Suprapubic skin (tissue), 4 donors: ENCODE results near the gene METTL16. TPM values are rescaled to one million over a fixed set of nuclear protein-coding genes. Genes with fewer than 3 reads are reported as not detected.

Source experiments
- DNase-seq, 2 donors: peaks; one replicate each; pipeline ENCODE4 v3.0.0-alpha.2; 2019; ENCODE audit warnings: low spot score in 2 of 2
- H3K27ac ChIP-seq: fragments of 200-600 bp; sonication (generic); one replicate; pipeline ENCODE4 v1.5.1; 2019
- H3K27me3 ChIP-seq: fragments of 200-600 bp; sonication (generic); one replicate; pipeline ENCODE4 v1.5.1; 2019
- H3K36me3 ChIP-seq: fragments of 200-600 bp; sonication (generic); one replicate; pipeline ENCODE4 v1.5.1; 2019
- H3K4me1 ChIP-seq: fragments of 200-600 bp; sonication (generic); one replicate; pipeline ENCODE4 v1.5.1; 2019
- H3K4me3 ChIP-seq: fragments of 200-600 bp; sonication (generic); one replicate; pipeline ENCODE4 v1.5.1; 2019; ENCODE audit warnings: mild to moderate bottlenecking
- H3K9me3 ChIP-seq: fragments of 200-600 bp; sonication (generic); one replicate; pipeline ENCODE4 v1.5.1; 2019
- EP300 ChIP-seq: sonication (generic); formaldehyde crosslinking; IDR thresholded peaks from one replicate; pipeline ENCODE4 v1.6.1; 2017; ENCODE audit warnings: antibody characterized with exemption
- POLR2A ChIP-seq, 2 donors: fragments of 450-650 bp; IDR thresholded peaks; one replicate each; pipeline ENCODE4 v1.6.1; 2017; ENCODE audit warnings: antibody characterized with exemption in 2 of 2, mild to moderate bottlenecking in 2 of 2, moderate library complexity in 2 of 2
- POLR2AphosphoS5 ChIP-seq, 3 donors: sonication (generic); formaldehyde crosslinking; IDR thresholded peaks; one replicate each; pipeline ENCODE4 v1.6.1; 2017; ENCODE audit warnings: antibody characterized with exemption in 3 of 3
- WGBS: methylation state at CpG from one replicate; pipeline ENCODE4 v1.1.5; 2018; 5-methylcytosine and 5-hydroxymethylcytosine counted together
- total RNA-seq, 4 donors: library from RNA; depleted of rRNA; stranded (reverse); fragments of >200 nt; gene quantifications; one replicate each; pipeline ENCODE4 v1.1.0, GENCODE V29; 2016
- TF ChIP-seq, protein P1 (sequence below), 2 donors: fragments of 200-600 bp in 1 of 2; fragments of 450-650 bp in 1 of 2; sonication (generic) in 1 of 2; IDR thresholded peaks; one replicate each; pipeline ENCODE4 v1.5.1; 2016 to 2019; ENCODE audit warnings: antibody characterized with exemption in 2 of 2, mild to moderate bottlenecking in 1 of 2, moderate library complexity in 1 of 2

METTL16 gene
- total RNA-seq, 4 donors from 2014 or later: 30.8 to 53.3 (median 35.9) TPM

DNA sequence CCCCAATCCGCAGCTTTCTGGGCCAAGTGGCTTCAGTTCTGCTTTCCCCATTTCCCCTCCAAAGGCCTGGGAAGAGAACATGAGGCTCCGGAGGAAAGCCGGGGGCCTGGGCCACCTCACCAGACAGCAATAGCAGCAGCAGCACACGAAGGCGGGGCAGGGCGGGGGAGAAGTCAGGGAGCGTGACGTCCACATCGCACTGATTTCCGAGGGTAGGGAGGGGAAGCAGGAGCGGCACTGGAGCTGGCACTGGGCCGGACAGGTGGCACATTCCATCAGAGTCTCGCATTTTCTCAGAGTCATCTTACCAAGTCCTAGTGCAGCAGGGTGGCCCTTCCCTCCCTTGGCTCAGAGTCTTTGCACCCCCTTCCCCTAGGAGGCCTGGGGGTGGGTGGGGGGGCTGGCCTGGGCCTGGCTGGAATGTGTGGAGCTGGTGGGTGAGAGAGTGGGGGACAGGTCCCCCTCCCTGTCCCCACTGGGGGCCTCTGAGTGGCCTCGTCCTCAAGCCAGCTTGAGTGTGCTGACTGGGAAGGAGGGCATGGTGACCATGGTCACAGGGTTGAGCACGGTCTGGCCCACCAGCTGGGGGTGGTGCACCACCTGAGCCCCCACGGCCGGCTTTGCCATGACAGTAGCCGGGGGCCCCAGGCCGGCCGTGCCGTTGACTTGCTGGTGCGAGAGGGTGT lies 125.1 kb downstream of the METTL16 start:
- DNase-seq: no peak
- H3K36me3 ChIP-seq: peaks cover 31% of the 10 kb centered on the region
- no peak for TF ChIP-seq POLR2AphosphoS5 (IDR thresholded peaks at IDR 0.05)
- no peak overlapping the region for H3K27ac ChIP-seq
- H3K4me3 ChIP-seq: no peak overlapping the region
- no peaks in the 10 kb centered on the region for H3K27me3 ChIP-seq
- WGBS: 65% methylated on average over 12 of the region's 22 CpGs
- H3K9me3 ChIP-seq: no peaks in the 10 kb centered on the region
- H3K4me1 ChIP-seq: peaks cover 43% of the 10 kb centered on the region

DNA sequence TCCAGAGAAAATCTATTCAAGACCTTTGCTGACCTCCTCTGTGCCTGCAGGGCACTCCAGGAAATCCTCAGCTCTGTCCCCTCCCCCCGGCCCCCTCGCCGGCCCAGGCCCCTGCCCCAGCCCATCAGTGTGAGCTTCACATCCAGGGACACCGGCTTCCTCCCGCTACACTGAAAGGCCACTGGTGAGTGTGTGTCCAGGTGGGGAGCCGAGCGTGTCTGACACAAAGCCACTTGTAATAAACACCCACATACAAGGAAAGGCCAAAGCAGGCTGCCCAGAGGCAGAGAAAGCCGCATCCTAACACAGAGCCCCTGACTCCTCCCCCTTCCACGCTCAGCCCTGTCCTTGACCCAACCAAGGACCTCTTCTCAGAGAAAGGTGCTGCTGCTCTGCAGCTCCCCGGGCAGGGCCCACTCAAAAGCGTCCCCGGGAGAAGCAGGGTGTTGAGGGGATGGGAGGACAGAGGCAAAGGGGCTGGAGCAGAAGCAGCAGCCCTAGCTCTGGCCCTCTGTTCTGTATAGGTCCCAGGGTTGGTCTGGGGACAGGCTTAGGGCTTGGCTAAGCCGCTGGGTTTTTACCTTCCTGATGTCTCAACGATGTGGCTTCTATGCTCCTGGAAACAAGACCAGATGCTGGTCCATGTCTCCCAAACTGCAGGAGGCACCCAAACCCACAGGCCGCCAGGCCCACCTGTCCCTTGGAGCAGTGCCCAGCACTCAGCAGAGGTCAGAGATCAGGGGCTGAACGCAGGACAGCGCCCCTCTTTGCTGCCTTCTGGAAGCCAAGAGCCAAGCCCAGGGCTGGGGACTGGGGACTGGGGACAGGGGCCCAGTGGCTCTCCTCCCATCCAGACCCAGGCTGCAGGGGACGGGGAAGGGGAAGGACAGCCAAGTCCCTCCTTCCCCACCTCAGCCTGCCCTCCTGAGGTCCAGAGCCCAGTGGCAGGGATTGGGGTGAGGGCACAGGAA lies 126.2 kb downstream of the METTL16 start:
- no peak overlapping the region for H3K27ac ChIP-seq
- no peaks in the 10 kb centered on the region for H3K9me3 ChIP-seq
- H3K4me1 ChIP-seq: peaks cover 40% of the 10 kb centered on the region
- no peak overlapping the region for H3K4me3 ChIP-seq
- WGBS: 76% methylated on average over 13 of the region's 18 CpGs
- no peak for TF ChIP-seq POLR2AphosphoS5 (IDR thresholded peaks at IDR 0.05)
- no peak for TF ChIP-seq EP300
- peaks cover 41% of the 10 kb centered on the region for H3K36me3 ChIP-seq
- no peak for DNase-seq
- H3K27me3 ChIP-seq: no peaks in the 10 kb centered on the region

- no peak overlapping the region for H3K27ac ChIP-seq
- H3K27me3 ChIP-seq: no peaks in the 10 kb centered on the region
- peaks cover 49% of the 10 kb centered on the region for H3K36me3 ChIP-seq
- TF ChIP-seq, protein P1, sequence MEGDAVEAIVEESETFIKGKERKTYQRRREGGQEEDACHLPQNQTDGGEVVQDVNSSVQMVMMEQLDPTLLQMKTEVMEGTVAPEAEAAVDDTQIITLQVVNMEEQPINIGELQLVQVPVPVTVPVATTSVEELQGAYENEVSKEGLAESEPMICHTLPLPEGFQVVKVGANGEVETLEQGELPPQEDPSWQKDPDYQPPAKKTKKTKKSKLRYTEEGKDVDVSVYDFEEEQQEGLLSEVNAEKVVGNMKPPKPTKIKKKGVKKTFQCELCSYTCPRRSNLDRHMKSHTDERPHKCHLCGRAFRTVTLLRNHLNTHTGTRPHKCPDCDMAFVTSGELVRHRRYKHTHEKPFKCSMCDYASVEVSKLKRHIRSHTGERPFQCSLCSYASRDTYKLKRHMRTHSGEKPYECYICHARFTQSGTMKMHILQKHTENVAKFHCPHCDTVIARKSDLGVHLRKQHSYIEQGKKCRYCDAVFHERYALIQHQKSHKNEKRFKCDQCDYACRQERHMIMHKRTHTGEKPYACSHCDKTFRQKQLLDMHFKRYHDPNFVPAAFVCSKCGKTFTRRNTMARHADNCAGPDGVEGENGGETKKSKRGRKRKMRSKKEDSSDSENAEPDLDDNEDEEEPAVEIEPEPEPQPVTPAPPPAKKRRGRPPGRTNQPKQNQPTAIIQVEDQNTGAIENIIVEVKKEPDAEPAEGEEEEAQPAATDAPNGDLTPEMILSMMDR (IDR thresholded peaks at IDR 0.05): no peak
- TF ChIP-seq POLR2AphosphoS5 (IDR thresholded peaks at IDR 0.05): no peak
- no peak for TF ChIP-seq POLR2A (IDR thresholded peaks at IDR 0.05)
- no peak for TF ChIP-seq EP300
- peaks cover 34% of the 10 kb centered on the region for H3K4me1 ChIP-seq
- H3K9me3 ChIP-seq: no peaks in the 10 kb centered on the region
- 69% methylated on average over 22 of the region's 22 CpGs for WGBS
- no peak overlapping the region for H3K4me3 ChIP-seq
- no peak for DNase-seq
These were observed 127.1 kb downstream of the METTL16 start for GRCh38 chr17:2384439-2385127.

DNA sequence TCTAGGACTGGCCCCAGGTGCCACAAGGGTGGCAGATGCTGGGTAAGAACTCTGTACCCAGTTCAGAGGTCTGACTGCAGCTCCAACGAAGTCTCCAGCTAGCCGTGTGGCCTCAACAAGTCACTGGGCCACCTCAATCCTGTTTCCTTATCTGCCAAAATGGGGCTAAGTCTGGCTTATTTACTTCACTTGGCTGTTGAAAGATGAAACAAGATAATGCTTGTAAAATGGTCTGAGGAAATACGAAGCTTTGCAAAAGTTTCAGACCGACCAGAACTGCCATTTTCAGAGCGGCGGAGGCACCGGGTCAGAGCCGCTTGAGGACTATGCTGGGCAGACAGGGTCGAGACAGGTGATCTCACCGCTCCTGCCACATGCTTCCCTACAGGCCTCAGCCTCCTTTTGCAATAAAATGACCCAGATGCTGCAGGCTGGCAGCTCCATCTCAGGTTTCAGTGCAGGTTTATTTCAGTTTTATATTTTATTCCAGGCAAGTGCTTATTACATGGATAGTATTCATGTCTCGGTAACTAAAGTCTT lies 128.0 kb downstream of the METTL16 start:
- H3K4me1 ChIP-seq: peaks cover 32% of the 10 kb centered on the region
- H3K27me3 ChIP-seq: no peaks in the 10 kb centered on the region
- DNase-seq: no peak
- peaks cover 58% of the 10 kb centered on the region for H3K36me3 ChIP-seq
- H3K27ac ChIP-seq: no peak overlapping the region
- WGBS: 88% methylated on average over 11 of the region's 11 CpGs
- H3K4me3 ChIP-seq: no peak overlapping the region
- H3K9me3 ChIP-seq: no peaks in the 10 kb centered on the region
- TF ChIP-seq POLR2AphosphoS5 (IDR thresholded peaks at IDR 0.05): no peak
- TF ChIP-seq, protein P1 (IDR thresholded peaks at IDR 0.05): no peak
- no peak for TF ChIP-seq POLR2A (IDR thresholded peaks at IDR 0.05)
- no peak for TF ChIP-seq EP300

- 100% methylated on average over 1 of the region's 15 CpGs for WGBS
- Histone ChIP-seq H3K9me3 (no peaks in the 10 kb centered on the region), H3K4me1 (peaks cover 32% of the 10 kb centered on the region), H3K4me3 (no peak overlapping the region), H3K27me3 (no peaks in the 10 kb centered on the region), H3K27ac (no peak overlapping the region), H3K36me3 (peaks cover 55% of the 10 kb centered on the region)
- DNase-seq: no peak
- TF ChIP-seq POLR2A (IDR thresholded peaks at IDR 0.05) (no peak), EP300 (no peak)
These were observed 130.6 kb downstream of the METTL16 start for GRCh38 chr17:2380950-2381649.
